GM12865 (cell line): ENCODE results near the gene MSI1.

Source experiments
- DNase-seq: peaks from one replicate; pipeline ENCODE4 v3.0.0; 2010; ENCODE audit warnings: low read depth
- H3K4me3 ChIP-seq: 2 replicates; pipeline ENCODE4 v1.5.1; 2011; ENCODE audit warnings: mild to moderate bottlenecking, low read depth, low read length, control low read depth
- CTCF ChIP-seq: IDR thresholded peaks from 2 replicates; pipeline ENCODE4 v1.5.1; 2011; ENCODE audit warnings: low read length, control low read depth, low read depth, inconsistent platforms; ENCODE audit not compliant: insufficient read depth; ENCODE audit errors: missing control alignments

The MSI1 gene

GRCh38 chr12:120367924-120368788, 808 bp downstream of the MSI1 start:
- no peak for DNase-seq
- H3K4me3 ChIP-seq, result no peak overlapping the region
- no peak for TF ChIP-seq CTCF

GRCh38 chr12:120367233-120367923, 1.6 kb downstream of the MSI1 start:
- no peak for DNase-seq
- TF ChIP-seq CTCF, result peak; percentile 12
- H3K4me3 ChIP-seq, result no peak overlapping the region

GRCh38 chr12:120366845-120367232, 2.1 kb downstream of the MSI1 start:
- no peak for TF ChIP-seq CTCF
- H3K4me3 ChIP-seq, result no peak overlapping the region
- DNase-seq, result no peak

GRCh38 chr12:120366341-120366705, 2.6 kb downstream of the MSI1 start:
- no peak for DNase-seq
- no peak for TF ChIP-seq CTCF
- H3K4me3 ChIP-seq, result no peak overlapping the region

- TF ChIP-seq CTCF, result no peak
- H3K4me3 ChIP-seq, result no peak overlapping the region
- DNase-seq, result no peak
Observed at GRCh38 chr12:120365675-120366340, 3.2 kb downstream of the MSI1 start.

- TF ChIP-seq CTCF, result no peak
- DNase-seq, result no peak
- no peak overlapping the region for H3K4me3 ChIP-seq
Observed at GRCh38 chr12:120364487-120364886, 4.5 kb downstream of the MSI1 start.
